HepG2 (cell line): ENCODE data around the gene CNNM4. TPM values are rescaled to one million over a fixed set of nuclear protein-coding genes. Genes with fewer than 3 reads are reported as not detected.

ENCODE experiments used
- ATF4 ChIP-seq, 2 experiments: fragments of 450-650 bp in 1 of 2; sonication (generic) in 1 of 2; formaldehyde crosslinking; IDR thresholded peaks; 2 replicates each; pipeline versions ENCODE4 v1.5.0 to v1.8.0; 2020 to 2022; ENCODE audit warnings: mild to moderate bottlenecking in 1 of 2, missing genetic modification reagents in 1 of 2
- BCLAF1 ChIP-seq: fragments of 450-650 bp; IDR thresholded peaks from 2 replicates; pipeline ENCODE4 v1.6.1; 2017; ENCODE audit warnings: mild to moderate bottlenecking
- DPF2 ChIP-seq: sonication (generic); formaldehyde crosslinking; IDR thresholded peaks from 2 replicates; pipeline ENCODE4 v1.4.0; 2020; ENCODE audit warnings: mild to moderate bottlenecking, low read depth, missing genetic modification reagents, borderline replicate concordance
- E2F5 ChIP-seq: sonication (generic); formaldehyde crosslinking; conservative IDR thresholded peaks from 2 replicates; pipeline ENCODE4 v1.4.0; 2020; ENCODE audit warnings: missing genetic modification reagents
- ELF3 ChIP-seq: IDR thresholded peaks from 2 replicates; pipeline ENCODE4 v1.6.1; 2016; ENCODE audit warnings: missing genetic modification reagents, missing compliant biosample characterization
- IKZF1 ChIP-seq: fragments of 450-650 bp; IDR thresholded peaks from 2 replicates; pipeline ENCODE4 v1.7.1; 2016
- RARA ChIP-seq: IDR thresholded peaks from 2 replicates; pipeline ENCODE4 v1.6.1; 2016; ENCODE audit warnings: missing genetic modification reagents, missing compliant biosample characterization
- RBFOX2 ChIP-seq: fragments of 200-400 bp; formaldehyde crosslinking; IDR thresholded peaks from 2 replicates; pipeline ENCODE4 v1.6.1; 2017; ENCODE audit warnings: low read depth, mild to moderate bottlenecking, low read length
- SMARCC2 ChIP-seq: fragments of 450-650 bp; IDR thresholded peaks from 2 replicates; pipeline ENCODE4 v1.6.1; 2017; ENCODE audit warnings: antibody characterized with exemption, mild to moderate bottlenecking
- SRF ChIP-seq: IDR thresholded peaks from 2 replicates; pipeline ENCODE4 v1.6.1; 2011; ENCODE audit warnings: mild to moderate bottlenecking, low read depth, low read length, moderate library complexity
- TFDP2 ChIP-seq: sonication (generic); formaldehyde crosslinking; IDR thresholded peaks from 2 replicates; pipeline ENCODE4 v1.4.0; 2020; ENCODE audit warnings: missing genetic modification reagents
- ZMYM4 ChIP-seq: sonication (generic); formaldehyde crosslinking; IDR thresholded peaks from 2 replicates; pipeline ENCODE4 v1.8.1; 2023; ENCODE audit warnings: mild to moderate bottlenecking, missing genetic modification reagents
- ZNF30 ChIP-seq: sonication (generic); formaldehyde crosslinking; IDR thresholded peaks from 2 replicates; pipeline ENCODE4 v1.5.0; 2020; ENCODE audit warnings: mild to moderate bottlenecking, missing genetic modification reagents
- ZNF326 ChIP-seq: sonication (generic); formaldehyde crosslinking; IDR thresholded peaks from 2 replicates; pipeline ENCODE4 v1.4.0; 2020; ENCODE audit warnings: missing genetic modification reagents, borderline replicate concordance
- ZNF335 ChIP-seq: sonication (generic); formaldehyde crosslinking; IDR thresholded peaks from 2 replicates; pipeline ENCODE4 v1.4.0; 2020; ENCODE audit warnings: missing genetic modification reagents
- ZNF512B ChIP-seq: sonication (generic); formaldehyde crosslinking; IDR thresholded peaks from 2 replicates; pipeline ENCODE4 v1.5.1; 2020; ENCODE audit warnings: missing genetic modification reagents, mild to moderate bottlenecking, borderline replicate concordance
- polyA plus RNA-seq, 8 experiments: library from polyadenylated mRNA; depleted of rRNA in 3 of 8; stranded (reverse) in 7 of 8; unstranded in 1 of 8; fragments of >200 nt; fragmentation: Illumina TruSeq in 4 of 8; extraction: Trizol in 4 of 8; gene quantifications; 2 replicates each; pipeline versions ENCODE4 v1.2.1 to v1.2.3, GENCODE V29; 2011 to 2016; ENCODE audit warnings: low read depth in 4 of 8, missing spikeins in 1 of 8, mixed read lengths in 1 of 8; ENCODE audit not compliant: insufficient read depth in 1 of 8
- total RNA-seq, 5 experiments: library from RNA; depleted of rRNA; stranded (reverse); fragments of >200 nt; fragmentation: Illumina TruSeq; extraction: Trizol; gene quantifications; 2 replicates each; pipeline ENCODE4 v1.2.3, GENCODE V29; 2016; ENCODE audit warnings: low read depth in 1 of 5

CNNM4 gene
- total and polyA plus RNA-seq, 2 of the 13 experiments (the other 11 are each of a cell fraction or from before 2014, with no cell fraction given) = 5.9 to 8.4 TPM

- TF ChIP-seq ZMYM4 (CRISPR knock-in tag) (peak; percentile 91), ELF3 (peak; percentile 90), ZNF30 (CRISPR knock-in tag) (no peak), BCLAF1 (no peak), IKZF1 (no peak), SMARCC2 (no peak), DPF2 (CRISPR knock-in tag) (peak; percentile 98), ATF4 (CRISPR knock-in tag; IDR thresholded peaks at IDR 0.05) (0 out of 4 replicates have a peak, but pooled peaks of 1 of the 2 experiments have one; percentile 59), ZNF326 (no peak), SRF (no peak), ZNF335 (peak; percentile 84; the same call in 1 of the 2 replicates), E2F5 (CRISPR knock-in tag) (no peak), ZNF512B (CRISPR knock-in tag) (peak; percentile 82; the same call in 1 of the 2 replicates), RARA (CRISPR knock-in tag) (peak; percentile 91), TFDP2 (CRISPR knock-in tag) (peak; percentile 88), RBFOX2 (no peak)
Observed at GRCh38 chr2:96819128-96819875, 58.6 kb downstream of the CNNM4 start (continued).
